Ishikawa (cell line): Measurements from ENCODE around the gene FOXP4.

Experiments used
- CEBPB ChIP-seq: IDR thresholded peaks from 2 replicates; pipeline ENCODE4 v1.6.1; 2012
- CREB1 ChIP-seq: IDR thresholded peaks from 2 replicates; pipeline ENCODE4 v1.6.1; 2012; ENCODE audit warnings: low read depth
- EGR1 ChIP-seq: IDR thresholded peaks from 2 replicates; pipeline ENCODE4 v1.6.1; 2012
- EP300 ChIP-seq: IDR thresholded peaks from 2 replicates; pipeline ENCODE4 v1.6.1; 2012; ENCODE audit warnings: borderline replicate concordance
- FOXM1 ChIP-seq: IDR thresholded peaks from 2 replicates; pipeline ENCODE4 v1.6.1; 2012; ENCODE audit warnings: low read depth, borderline replicate concordance
- NFIC ChIP-seq: IDR thresholded peaks from 2 replicates; pipeline ENCODE4 v1.6.1; 2012
- RAD21 ChIP-seq: IDR thresholded peaks from 2 replicates; pipeline ENCODE4 v1.6.1; 2012; ENCODE audit warnings: low read depth
- TAF1 ChIP-seq: IDR thresholded peaks from 2 replicates; pipeline ENCODE4 v1.6.1; 2012; ENCODE audit warnings: low read depth, mild to moderate bottlenecking
- TEAD4 ChIP-seq: IDR thresholded peaks from 2 replicates; pipeline ENCODE4 v1.6.1; 2012
- YY1 ChIP-seq: IDR thresholded peaks from 2 replicates; pipeline ENCODE4 v1.6.1; 2012; ENCODE audit warnings: low read depth
- ZBTB7A ChIP-seq: IDR thresholded peaks from 2 replicates; pipeline ENCODE4 v1.6.1; 2012; ENCODE audit warnings: low read depth
- TF ChIP-seq, protein P1 (sequence below): IDR thresholded peaks from 2 replicates; pipeline ENCODE4 v1.6.1; 2012; ENCODE audit warnings: low read depth, mild to moderate bottlenecking
- TF ChIP-seq, protein P2 (sequence below): IDR thresholded peaks from 2 replicates; pipeline ENCODE4 v1.6.1; 2012
- TF ChIP-seq, protein P3 (sequence below): IDR thresholded peaks from 2 replicates; pipeline ENCODE4 v1.6.1; 2012

DNA sequence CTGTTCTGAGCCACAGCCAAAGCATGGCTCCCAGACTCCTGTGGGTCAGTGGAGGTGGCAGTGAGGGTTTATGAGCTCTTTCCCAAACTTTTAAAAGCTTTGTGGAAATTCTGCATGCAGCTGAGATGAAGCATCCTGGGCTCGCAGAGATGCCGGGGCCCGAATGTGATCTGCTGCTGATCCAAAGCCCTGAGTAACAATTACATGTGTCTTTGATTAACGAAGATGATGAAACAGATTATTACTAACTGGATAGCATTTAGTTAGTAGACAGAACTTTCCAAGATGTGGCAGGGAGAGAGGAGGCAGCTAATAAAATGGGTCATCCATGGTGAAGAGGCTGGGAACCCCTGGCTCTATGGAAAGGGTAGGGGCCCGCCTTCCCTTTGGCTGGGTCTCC, 48.1 kb downstream of the FOXP4 start:
- TF ChIP-seq, protein P1, sequence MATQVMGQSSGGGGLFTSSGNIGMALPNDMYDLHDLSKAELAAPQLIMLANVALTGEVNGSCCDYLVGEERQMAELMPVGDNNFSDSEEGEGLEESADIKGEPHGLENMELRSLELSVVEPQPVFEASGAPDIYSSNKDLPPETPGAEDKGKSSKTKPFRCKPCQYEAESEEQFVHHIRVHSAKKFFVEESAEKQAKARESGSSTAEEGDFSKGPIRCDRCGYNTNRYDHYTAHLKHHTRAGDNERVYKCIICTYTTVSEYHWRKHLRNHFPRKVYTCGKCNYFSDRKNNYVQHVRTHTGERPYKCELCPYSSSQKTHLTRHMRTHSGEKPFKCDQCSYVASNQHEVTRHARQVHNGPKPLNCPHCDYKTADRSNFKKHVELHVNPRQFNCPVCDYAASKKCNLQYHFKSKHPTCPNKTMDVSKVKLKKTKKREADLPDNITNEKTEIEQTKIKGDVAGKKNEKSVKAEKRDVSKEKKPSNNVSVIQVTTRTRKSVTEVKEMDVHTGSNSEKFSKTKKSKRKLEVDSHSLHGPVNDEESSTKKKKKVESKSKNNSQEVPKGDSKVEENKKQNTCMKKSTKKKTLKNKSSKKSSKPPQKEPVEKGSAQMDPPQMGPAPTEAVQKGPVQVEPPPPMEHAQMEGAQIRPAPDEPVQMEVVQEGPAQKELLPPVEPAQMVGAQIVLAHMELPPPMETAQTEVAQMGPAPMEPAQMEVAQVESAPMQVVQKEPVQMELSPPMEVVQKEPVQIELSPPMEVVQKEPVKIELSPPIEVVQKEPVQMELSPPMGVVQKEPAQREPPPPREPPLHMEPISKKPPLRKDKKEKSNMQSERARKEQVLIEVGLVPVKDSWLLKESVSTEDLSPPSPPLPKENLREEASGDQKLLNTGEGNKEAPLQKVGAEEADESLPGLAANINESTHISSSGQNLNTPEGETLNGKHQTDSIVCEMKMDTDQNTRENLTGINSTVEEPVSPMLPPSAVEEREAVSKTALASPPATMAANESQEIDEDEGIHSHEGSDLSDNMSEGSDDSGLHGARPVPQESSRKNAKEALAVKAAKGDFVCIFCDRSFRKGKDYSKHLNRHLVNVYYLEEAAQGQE = no peak
- TF ChIP-seq RAD21 = no peak
- no peak for TF ChIP-seq CREB1
- TF ChIP-seq, protein P2, sequence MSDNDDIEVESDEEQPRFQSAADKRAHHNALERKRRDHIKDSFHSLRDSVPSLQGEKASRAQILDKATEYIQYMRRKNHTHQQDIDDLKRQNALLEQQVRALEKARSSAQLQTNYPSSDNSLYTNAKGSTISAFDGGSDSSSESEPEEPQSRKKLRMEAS = no peak
- TF ChIP-seq EGR1 = no peak
- no peak for TF ChIP-seq YY1
- no peak for TF ChIP-seq FOXM1
- TF ChIP-seq TEAD4 = no peak
- no peak for TF ChIP-seq CEBPB
- TF ChIP-seq TAF1 = no peak
- no peak for TF ChIP-seq EP300
- TF ChIP-seq, protein P3, sequence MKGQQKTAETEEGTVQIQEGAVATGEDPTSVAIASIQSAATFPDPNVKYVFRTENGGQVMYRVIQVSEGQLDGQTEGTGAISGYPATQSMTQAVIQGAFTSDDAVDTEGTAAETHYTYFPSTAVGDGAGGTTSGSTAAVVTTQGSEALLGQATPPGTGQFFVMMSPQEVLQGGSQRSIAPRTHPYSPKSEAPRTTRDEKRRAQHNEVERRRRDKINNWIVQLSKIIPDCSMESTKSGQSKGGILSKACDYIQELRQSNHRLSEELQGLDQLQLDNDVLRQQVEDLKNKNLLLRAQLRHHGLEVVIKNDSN = no peak
- TF ChIP-seq NFIC = no peak
- no peak for TF ChIP-seq ZBTB7A
